Measurements from ENCODE around the gene AFF3. TPM values are rescaled to one million over a fixed set of nuclear protein-coding genes. Genes with fewer than 3 reads are reported as not detected.

Gene AFF3
- polyA plus RNA-seq, 1 donor (not counting 4 experiments of a cell fraction or from before 2014, with no cell fraction given) = not detected

DNA sequence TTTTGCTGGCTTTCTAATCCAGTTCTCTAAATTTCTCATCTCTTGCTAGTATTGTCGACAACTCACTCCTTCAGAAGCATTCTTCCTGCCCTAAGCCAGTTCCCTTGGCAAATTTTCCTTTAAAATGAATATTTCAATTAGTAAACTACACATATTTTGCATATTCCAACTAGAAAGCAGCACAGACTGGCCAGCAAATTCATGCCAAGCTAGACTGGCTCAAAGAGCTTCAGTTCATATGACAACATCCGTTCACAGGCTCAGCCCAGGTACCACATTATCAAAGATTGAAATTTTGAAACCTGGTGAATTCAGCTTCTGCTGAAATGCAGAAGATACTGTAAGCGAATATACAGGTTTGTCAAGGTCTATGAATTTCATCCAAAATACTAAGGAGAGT is 64.5 kb downstream of the AFF3 start:
- TF ChIP-seq, protein P1, sequence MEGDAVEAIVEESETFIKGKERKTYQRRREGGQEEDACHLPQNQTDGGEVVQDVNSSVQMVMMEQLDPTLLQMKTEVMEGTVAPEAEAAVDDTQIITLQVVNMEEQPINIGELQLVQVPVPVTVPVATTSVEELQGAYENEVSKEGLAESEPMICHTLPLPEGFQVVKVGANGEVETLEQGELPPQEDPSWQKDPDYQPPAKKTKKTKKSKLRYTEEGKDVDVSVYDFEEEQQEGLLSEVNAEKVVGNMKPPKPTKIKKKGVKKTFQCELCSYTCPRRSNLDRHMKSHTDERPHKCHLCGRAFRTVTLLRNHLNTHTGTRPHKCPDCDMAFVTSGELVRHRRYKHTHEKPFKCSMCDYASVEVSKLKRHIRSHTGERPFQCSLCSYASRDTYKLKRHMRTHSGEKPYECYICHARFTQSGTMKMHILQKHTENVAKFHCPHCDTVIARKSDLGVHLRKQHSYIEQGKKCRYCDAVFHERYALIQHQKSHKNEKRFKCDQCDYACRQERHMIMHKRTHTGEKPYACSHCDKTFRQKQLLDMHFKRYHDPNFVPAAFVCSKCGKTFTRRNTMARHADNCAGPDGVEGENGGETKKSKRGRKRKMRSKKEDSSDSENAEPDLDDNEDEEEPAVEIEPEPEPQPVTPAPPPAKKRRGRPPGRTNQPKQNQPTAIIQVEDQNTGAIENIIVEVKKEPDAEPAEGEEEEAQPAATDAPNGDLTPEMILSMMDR (optimal IDR thresholded peaks at IDR 0.05 in 1 of 3, IDR thresholded peaks at IDR 0.05 in 1 of 3, conservative IDR thresholded peaks at IDR 0.05 in 1 of 3; ENCODE audit: extremely low read depth in 1 of 3, insufficient read depth in 2 of 3, low read length in 3 of 3) = no peak
- no peak for TF ChIP-seq EZH2 (IDR thresholded peaks at IDR 0.05; ENCODE audit: low read length)
- Histone ChIP-seq H3K4me2 (ENCODE audit: control insufficient read depth, extremely low read depth, insufficient read depth, low read depth, low read length) (no peak overlapping the region), H4K20me1 (ENCODE audit: control insufficient read depth, extremely low read depth, insufficient read depth, low read length) (no peaks in the 10 kb centered on the region), H3K27me3 (ENCODE audit: control insufficient read depth, extremely low read depth, insufficient read depth, low read length) (no peaks in the 10 kb centered on the region), H3K79me2 (ENCODE audit: control insufficient read depth, insufficient read depth, low read length) (no peaks in the 10 kb centered on the region), H2AFZ (ENCODE audit: control insufficient read depth, low read length) (no peak overlapping the region), H3K4me3 (ENCODE audit: control insufficient read depth in 2 of 3, extremely low read depth in 1 of 3, insufficient read depth in 2 of 3, low read depth in 1 of 3, low read length in 3 of 3) (no peak overlapping the region), H3K36me3 (ENCODE audit: control insufficient read depth in 2 of 2, extremely low read depth in 1 of 2, insufficient read depth in 2 of 2, low read length in 2 of 2) (no peaks in the 10 kb centered on the region), H3K9me3 (ENCODE audit: control insufficient read depth, low read depth, low read length) (no peaks in the 10 kb centered on the region), H3K4me1 (ENCODE audit: control insufficient read depth, extremely low read depth, insufficient read depth, low read length) (no peaks in the 10 kb centered on the region), H3K9me1 (ENCODE audit: control insufficient read depth, extremely low read depth, insufficient read depth, low read length) (no peaks in the 10 kb centered on the region), H3K27ac (ENCODE audit: control insufficient read depth, insufficient read depth, low read length) (no peak overlapping the region), H3K9ac (ENCODE audit: control insufficient read depth, extremely low read depth, insufficient read depth, low read length) (no peak overlapping the region)
- DNase-seq (ENCODE audit: low read depth, low spot score) = no peak
- dilution Hi-C loops (cut with MboI; ENCODE audit: extremely low pct_ligation_motif_present, low sequenced_read_pairs) = no loop called here
- FAIRE-seq = no peak

DNA sequence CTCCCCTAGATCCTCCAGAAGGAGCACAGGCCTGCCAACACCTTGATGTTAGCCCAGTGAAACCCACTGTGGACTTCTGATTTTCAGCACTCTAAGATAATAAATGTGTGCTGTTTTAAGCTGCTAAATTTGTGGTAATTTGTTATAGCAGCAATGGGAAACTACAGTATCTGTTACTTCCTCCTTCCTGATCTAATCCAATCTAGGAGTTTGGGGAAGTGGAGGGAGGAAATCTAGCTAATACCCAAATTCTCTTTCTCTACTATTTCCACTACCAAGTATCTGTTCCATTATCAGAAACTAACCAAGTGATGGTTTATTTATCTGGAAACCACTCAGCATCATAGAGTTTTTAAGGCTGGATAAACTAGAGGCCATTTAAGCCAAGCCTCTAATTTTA is 64.9 kb downstream of the AFF3 start:
- Histone ChIP-seq H3K9ac (ENCODE audit: control insufficient read depth, extremely low read depth, insufficient read depth, low read length) (no peak overlapping the region), H3K9me1 (ENCODE audit: control insufficient read depth, extremely low read depth, insufficient read depth, low read length) (no peaks in the 10 kb centered on the region), H3K9me3 (ENCODE audit: control insufficient read depth, low read depth, low read length) (no peaks in the 10 kb centered on the region), H3K27ac (ENCODE audit: control insufficient read depth, insufficient read depth, low read length) (no peak overlapping the region), H3K4me3 (ENCODE audit: control insufficient read depth in 2 of 3, extremely low read depth in 1 of 3, insufficient read depth in 2 of 3, low read depth in 1 of 3, low read length in 3 of 3) (no peak overlapping the region), H3K36me3 (ENCODE audit: control insufficient read depth in 2 of 2, extremely low read depth in 1 of 2, insufficient read depth in 2 of 2, low read length in 2 of 2) (no peaks in the 10 kb centered on the region), H3K4me2 (ENCODE audit: control insufficient read depth, extremely low read depth, insufficient read depth, low read depth, low read length) (no peak overlapping the region), H2AFZ (ENCODE audit: control insufficient read depth, low read length) (no peak overlapping the region), H3K27me3 (ENCODE audit: control insufficient read depth, extremely low read depth, insufficient read depth, low read length) (no peaks in the 10 kb centered on the region), H3K79me2 (ENCODE audit: control insufficient read depth, insufficient read depth, low read length) (no peaks in the 10 kb centered on the region), H3K4me1 (ENCODE audit: control insufficient read depth, extremely low read depth, insufficient read depth, low read length) (no peaks in the 10 kb centered on the region), H4K20me1 (ENCODE audit: control insufficient read depth, extremely low read depth, insufficient read depth, low read length) (no peaks in the 10 kb centered on the region)
- no peak for TF ChIP-seq EZH2 (IDR thresholded peaks at IDR 0.05; ENCODE audit: low read length)
- TF ChIP-seq, protein P1 (optimal IDR thresholded peaks at IDR 0.05 in 1 of 3, IDR thresholded peaks at IDR 0.05 in 1 of 3, conservative IDR thresholded peaks at IDR 0.05 in 1 of 3; ENCODE audit: extremely low read depth in 1 of 3, insufficient read depth in 2 of 3, low read length in 3 of 3) = no peak
- FAIRE-seq (no peak), DNase-seq (ENCODE audit: low read depth, low spot score) (no peak)
- dilution Hi-C loops (cut with MboI; ENCODE audit: extremely low pct_ligation_motif_present, low sequenced_read_pairs) = no loop called here

Data from keratinocyte (primary cell).